ENCODE measurements around the gene SLC7A6OS.

DNA sequence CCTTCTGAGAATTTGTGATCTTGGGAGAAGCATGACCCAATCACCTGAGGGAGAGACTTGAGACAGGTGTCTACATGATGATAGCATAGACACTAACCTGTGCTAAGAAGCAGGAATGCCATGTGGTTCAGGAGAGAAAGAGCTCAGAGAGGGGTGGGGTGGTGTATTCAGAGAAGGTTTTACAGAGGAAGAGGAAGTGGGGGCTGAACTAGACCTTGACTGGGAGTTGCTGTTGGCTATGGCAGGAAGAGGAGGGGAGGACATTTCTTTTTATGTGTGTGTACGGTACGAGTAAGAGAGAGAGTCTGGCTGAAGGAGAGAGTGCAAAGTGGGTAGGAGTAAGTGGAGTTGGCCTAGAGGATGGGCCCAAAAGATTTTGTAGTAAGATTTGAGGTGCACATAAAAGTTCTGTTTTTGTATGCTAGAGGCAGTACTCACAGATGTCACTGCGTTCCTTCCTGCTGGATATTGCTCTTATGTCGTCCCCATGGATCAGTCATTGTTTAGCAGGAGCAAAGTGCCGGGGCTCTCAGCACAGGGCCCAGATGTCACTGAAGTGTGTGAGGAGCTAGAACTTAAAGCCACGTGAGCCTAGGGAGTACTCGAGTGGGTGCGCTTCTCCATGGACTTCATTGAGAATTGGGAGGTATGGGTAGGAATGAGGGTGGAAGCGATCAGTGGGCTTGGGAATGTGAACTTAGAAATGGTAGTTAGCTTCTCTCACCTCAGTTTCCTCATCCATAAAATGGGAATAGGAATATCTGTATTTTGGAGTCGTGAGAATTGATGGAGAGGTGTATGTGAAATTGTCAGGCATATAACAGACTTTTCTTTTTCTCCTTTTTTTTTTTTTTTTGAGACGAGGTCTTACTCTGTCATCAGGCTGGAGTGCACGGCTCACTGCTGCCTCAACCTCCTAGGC is 24.3 kb downstream of the SLC7A6OS start:
- TF ChIP-seq, protein P1, sequence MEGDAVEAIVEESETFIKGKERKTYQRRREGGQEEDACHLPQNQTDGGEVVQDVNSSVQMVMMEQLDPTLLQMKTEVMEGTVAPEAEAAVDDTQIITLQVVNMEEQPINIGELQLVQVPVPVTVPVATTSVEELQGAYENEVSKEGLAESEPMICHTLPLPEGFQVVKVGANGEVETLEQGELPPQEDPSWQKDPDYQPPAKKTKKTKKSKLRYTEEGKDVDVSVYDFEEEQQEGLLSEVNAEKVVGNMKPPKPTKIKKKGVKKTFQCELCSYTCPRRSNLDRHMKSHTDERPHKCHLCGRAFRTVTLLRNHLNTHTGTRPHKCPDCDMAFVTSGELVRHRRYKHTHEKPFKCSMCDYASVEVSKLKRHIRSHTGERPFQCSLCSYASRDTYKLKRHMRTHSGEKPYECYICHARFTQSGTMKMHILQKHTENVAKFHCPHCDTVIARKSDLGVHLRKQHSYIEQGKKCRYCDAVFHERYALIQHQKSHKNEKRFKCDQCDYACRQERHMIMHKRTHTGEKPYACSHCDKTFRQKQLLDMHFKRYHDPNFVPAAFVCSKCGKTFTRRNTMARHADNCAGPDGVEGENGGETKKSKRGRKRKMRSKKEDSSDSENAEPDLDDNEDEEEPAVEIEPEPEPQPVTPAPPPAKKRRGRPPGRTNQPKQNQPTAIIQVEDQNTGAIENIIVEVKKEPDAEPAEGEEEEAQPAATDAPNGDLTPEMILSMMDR (IDR thresholded peaks at IDR 0.05), result no peak
- no peak for TF ChIP-seq POLR2A (IDR thresholded peaks at IDR 0.05)
